SU-DHL-6 (cell line): ENCODE results near the gene CPNE1.

ENCODE experiments used
- H2AFZ ChIP-seq: fragments of 200-600 bp; sonication (generic); 2 replicates; pipeline ENCODE4 v1.6.1; 2014; ENCODE audit warnings: low read depth, mild to moderate bottlenecking, moderate library complexity, mixed read lengths, antibody characterized with exemption, low read length; ENCODE audit not compliant: severe bottlenecking
- H3F3A ChIP-seq: fragments of 200-600 bp; shearing (Covaris generic); 2 replicates; pipeline ENCODE4 v1.6.0; 2016; ENCODE audit warnings: antibody characterized with exemption, mild to moderate bottlenecking; ENCODE audit not compliant: insufficient read depth
- H3K27ac ChIP-seq: fragments of 200-600 bp; sonication (generic); 2 replicates; pipeline ENCODE4 v1.5.1; 2016; ENCODE audit warnings: low read depth, mild to moderate bottlenecking, low read length, moderate library complexity, mixed read lengths
- H3K27me3 ChIP-seq: fragments of 200-600 bp; sonication (generic), shearing (Covaris generic); 2 replicates; pipeline ENCODE4 v1.6.0; 2014; ENCODE audit warnings: mild to moderate bottlenecking, low read length
- H3K36me3 ChIP-seq: fragments of 200-600 bp; sonication (generic); 2 replicates; pipeline ENCODE4 v1.6.1; 2014; ENCODE audit warnings: mild to moderate bottlenecking, low read length, mixed read lengths
- H3K4me2 ChIP-seq: fragments of 300-600, 200-600 bp; shearing (Covaris generic), sonication (generic); 2 replicates; pipeline ENCODE4 v1.6.0; 2014; ENCODE audit warnings: low read length, low read depth, mild to moderate bottlenecking; ENCODE audit not compliant: poor library complexity, severe bottlenecking
- H3K4me3 ChIP-seq: fragments of 200-600 bp; sonication (generic); 2 replicates; pipeline ENCODE4 v1.5.1; 2014; ENCODE audit warnings: antibody characterized with exemption, low read length, mild to moderate bottlenecking, mixed read lengths; ENCODE audit not compliant: insufficient read depth, poor library complexity, severe bottlenecking
- H3K79me2 ChIP-seq: fragments of 200-600 bp; sonication (generic); 2 replicates; pipeline ENCODE4 v1.6.1; 2014; ENCODE audit warnings: mild to moderate bottlenecking, low read length, moderate library complexity; ENCODE audit not compliant: insufficient read depth
- H3K9ac ChIP-seq: fragments of 200-600 bp; sonication (generic); 2 replicates; pipeline ENCODE4 v1.7.0; 2014; ENCODE audit warnings: mild to moderate bottlenecking, low read length
- H3K9me2 ChIP-seq: fragments of 200-600 bp; sonication (generic); replicated peaks from 2 replicates; pipeline ENCODE4 v1.6.1; 2014; ENCODE audit warnings: low read length; ENCODE audit not compliant: insufficient read depth
- H3K9me3 ChIP-seq: fragments of 200-600 bp; sonication (generic); 2 replicates; pipeline ENCODE4 v1.6.1; 2014; ENCODE audit warnings: low read length, mixed read lengths; ENCODE audit not compliant: insufficient read depth
- H4K20me1 ChIP-seq: fragments of 200-600 bp; sonication (generic); 2 replicates; pipeline ENCODE4 v1.6.1; 2014; ENCODE audit warnings: low read depth, mild to moderate bottlenecking, antibody characterized with exemption, low read length, moderate library complexity, mixed read lengths
- EZH2phosphoT487 ChIP-seq: fragments of 200-600 bp; sonication (generic), shearing (Covaris generic); conservative IDR thresholded peaks from 2 replicates; pipeline ENCODE4 v1.6.1; 2018; ENCODE audit warnings: mild to moderate bottlenecking, antibody characterized with exemption, low read length, moderate library complexity, mixed read lengths
- TF ChIP-seq, protein P1 (sequence below): fragments of 200-600 bp; sonication (generic); IDR thresholded peaks from one replicate; pipeline ENCODE4 v1.5.1; 2017; ENCODE audit warnings: antibody characterized with exemption, mild to moderate bottlenecking, low read length, moderate library complexity; ENCODE audit not compliant: insufficient read depth, poor library complexity, severe bottlenecking

The CPNE1 gene

DNA sequence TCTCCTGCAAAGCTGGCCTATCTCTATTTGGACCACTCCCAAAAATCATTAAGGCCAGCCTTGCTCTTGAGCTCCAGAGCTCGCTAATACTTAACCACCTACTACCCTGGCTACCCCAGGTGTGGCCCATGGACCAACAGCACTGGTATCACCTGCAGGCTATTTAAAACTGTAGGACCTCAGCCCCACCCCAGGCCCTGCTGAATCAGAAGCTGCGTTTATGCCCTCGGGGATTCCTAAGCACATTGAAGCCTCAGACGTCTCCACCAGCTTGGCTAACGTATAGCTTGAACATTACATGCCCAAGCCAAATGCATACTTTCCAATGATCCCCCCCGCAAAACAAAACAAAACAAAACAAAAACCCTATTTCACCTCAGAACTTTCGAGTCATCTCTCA lies 68.8 kb downstream of the CPNE1 start:
- H3K36me3 ChIP-seq, result no peaks in the 10 kb centered on the region
- H3K9me2 ChIP-seq, result no peaks in the 10 kb centered on the region
- H3K4me2 ChIP-seq, result no peak overlapping the region
- H3K9me3 ChIP-seq, result no peaks in the 10 kb centered on the region
- no peak overlapping the region for H3K27ac ChIP-seq
- H4K20me1 ChIP-seq, result no peaks in the 10 kb centered on the region
- no peaks in the 10 kb centered on the region for H3F3A ChIP-seq
- H3K79me2 ChIP-seq, result no peaks in the 10 kb centered on the region
- H2AFZ ChIP-seq, result no peak overlapping the region
- H3K9ac ChIP-seq, result no peak overlapping the region
- H3K4me3 ChIP-seq, result no peak overlapping the region
- TF ChIP-seq EZH2phosphoT487, result no peak
- TF ChIP-seq, protein P1, sequence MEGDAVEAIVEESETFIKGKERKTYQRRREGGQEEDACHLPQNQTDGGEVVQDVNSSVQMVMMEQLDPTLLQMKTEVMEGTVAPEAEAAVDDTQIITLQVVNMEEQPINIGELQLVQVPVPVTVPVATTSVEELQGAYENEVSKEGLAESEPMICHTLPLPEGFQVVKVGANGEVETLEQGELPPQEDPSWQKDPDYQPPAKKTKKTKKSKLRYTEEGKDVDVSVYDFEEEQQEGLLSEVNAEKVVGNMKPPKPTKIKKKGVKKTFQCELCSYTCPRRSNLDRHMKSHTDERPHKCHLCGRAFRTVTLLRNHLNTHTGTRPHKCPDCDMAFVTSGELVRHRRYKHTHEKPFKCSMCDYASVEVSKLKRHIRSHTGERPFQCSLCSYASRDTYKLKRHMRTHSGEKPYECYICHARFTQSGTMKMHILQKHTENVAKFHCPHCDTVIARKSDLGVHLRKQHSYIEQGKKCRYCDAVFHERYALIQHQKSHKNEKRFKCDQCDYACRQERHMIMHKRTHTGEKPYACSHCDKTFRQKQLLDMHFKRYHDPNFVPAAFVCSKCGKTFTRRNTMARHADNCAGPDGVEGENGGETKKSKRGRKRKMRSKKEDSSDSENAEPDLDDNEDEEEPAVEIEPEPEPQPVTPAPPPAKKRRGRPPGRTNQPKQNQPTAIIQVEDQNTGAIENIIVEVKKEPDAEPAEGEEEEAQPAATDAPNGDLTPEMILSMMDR, result no peak
- H3K27me3 ChIP-seq, result no peaks in the 10 kb centered on the region

DNA sequence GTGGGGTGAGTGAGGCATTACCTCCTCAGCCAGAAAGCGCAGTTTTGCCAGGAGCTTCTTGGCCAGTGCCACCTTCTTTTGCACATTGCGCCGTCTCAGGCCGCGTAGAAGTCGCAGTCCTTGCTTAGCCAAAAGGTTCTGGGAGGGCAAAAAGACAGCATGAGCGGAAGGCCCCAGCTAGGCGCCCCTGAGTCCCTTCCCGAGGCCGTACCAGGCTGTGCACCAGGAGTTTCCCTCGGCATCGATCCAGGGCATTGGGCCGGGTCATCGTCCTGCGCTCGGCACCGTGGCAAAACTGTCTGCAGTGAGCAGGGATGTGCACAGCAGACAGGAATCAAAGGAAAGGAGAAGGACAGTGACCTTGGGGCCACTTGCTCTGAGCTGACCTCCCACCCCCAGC lies 69.2 kb downstream of the CPNE1 start:
- Histone ChIP-seq H2AFZ (no peak overlapping the region), H3F3A (no peaks in the 10 kb centered on the region), H3K27me3 (no peaks in the 10 kb centered on the region), H3K36me3 (no peaks in the 10 kb centered on the region), H3K9ac (no peak overlapping the region), H3K9me2 (no peaks in the 10 kb centered on the region), H3K4me2 (no peak overlapping the region), H3K79me2 (no peaks in the 10 kb centered on the region), H3K4me3 (no peak overlapping the region), H4K20me1 (no peaks in the 10 kb centered on the region), H3K9me3 (no peaks in the 10 kb centered on the region), H3K27ac (no peak overlapping the region)
- TF ChIP-seq, protein P1, result no peak
- no peak for TF ChIP-seq EZH2phosphoT487

DNA sequence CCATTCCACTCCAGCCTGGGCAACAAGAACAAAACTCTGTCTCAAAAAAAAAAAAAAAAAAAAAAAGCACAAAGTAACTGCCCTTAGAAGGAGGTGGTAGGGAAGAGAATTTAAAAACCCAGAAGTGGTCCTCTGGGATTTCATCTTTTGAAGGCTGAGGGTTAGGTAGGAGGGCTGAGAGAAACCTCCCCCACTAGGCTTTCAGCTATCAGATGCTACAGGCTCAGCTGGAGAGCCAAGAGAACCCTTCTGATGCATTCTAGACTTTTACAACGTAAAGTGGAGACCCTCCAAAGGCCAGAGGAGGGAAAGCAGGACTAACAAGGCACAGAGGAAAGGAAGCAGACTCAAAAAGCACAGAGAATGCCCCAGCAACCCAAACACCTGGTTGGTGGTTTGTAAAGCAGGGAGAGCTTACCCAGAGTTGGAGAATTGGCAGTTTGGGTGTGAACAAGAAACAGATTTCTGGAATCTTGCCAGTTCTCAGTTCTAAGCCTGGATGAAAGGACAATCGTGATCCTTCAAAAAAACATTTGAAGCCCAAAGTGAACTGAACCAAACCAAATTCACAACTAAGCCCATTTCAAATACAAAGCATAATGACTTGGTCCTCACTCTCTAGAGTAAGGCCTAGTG lies 72.2 kb downstream of the CPNE1 start:
- TF ChIP-seq, protein P1, result no peak
- no peak for TF ChIP-seq EZH2phosphoT487
- Histone ChIP-seq H3K9me3 (no peaks in the 10 kb centered on the region), H4K20me1 (no peaks in the 10 kb centered on the region), H2AFZ (no peak overlapping the region), H3K4me3 (no peak overlapping the region), H3K27me3 (no peaks in the 10 kb centered on the region), H3K27ac (no peak overlapping the region), H3K79me2 (no peaks in the 10 kb centered on the region), H3K9me2 (no peaks in the 10 kb centered on the region), H3K9ac (no peak overlapping the region), H3K36me3 (no peaks in the 10 kb centered on the region), H3F3A (no peaks in the 10 kb centered on the region), H3K4me2 (no peak overlapping the region)
